VCaP (cell line): Measurements from ENCODE around the gene CYP4B1.

Experiments used
- H3K27ac ChIP-seq: fragments of 450-650 bp; 2 replicates; pipeline ENCODE4 v1.5.1; 2017
- CTCF ChIP-seq: fragments of 450-650 bp; conservative IDR thresholded peaks from 2 replicates; pipeline ENCODE4 v1.5.1; 2017; ENCODE audit warnings: mild to moderate bottlenecking, moderate library complexity

The CYP4B1 gene

GRCh38 chr1:46760558-46761166, 38.2 kb upstream of the CYP4B1 start:
- no peak overlapping the region for H3K27ac ChIP-seq
- TF ChIP-seq CTCF: no peak

- no peak for TF ChIP-seq CTCF
- H3K27ac ChIP-seq: no peak overlapping the region
Measured at GRCh38 chr1:46761740-46762139, 37.1 kb upstream of the CYP4B1 start.

- no peak for TF ChIP-seq CTCF
- no peak overlapping the region for H3K27ac ChIP-seq
Measured at GRCh38 chr1:46764402-46764801, 34.4 kb upstream of the CYP4B1 start.

GRCh38 chr1:46767649-46768282, 31.1 kb upstream of the CYP4B1 start:
- H3K27ac ChIP-seq: no peak overlapping the region
- no peak for TF ChIP-seq CTCF

- TF ChIP-seq CTCF: no peak
- no peak overlapping the region for H3K27ac ChIP-seq
Measured at GRCh38 chr1:46768445-46768844, 30.4 kb upstream of the CYP4B1 start.

GRCh38 chr1:46769028-46769740, 29.7 kb upstream of the CYP4B1 start:
- H3K27ac ChIP-seq: no peak overlapping the region
- TF ChIP-seq CTCF: no peak

GRCh38 chr1:46770541-46770940, 28.3 kb upstream of the CYP4B1 start:
- H3K27ac ChIP-seq: no peak overlapping the region
- no peak for TF ChIP-seq CTCF
